Myocyte (in vitro differentiated cells): ENCODE data around the gene PNPLA2. TPM values are rescaled to one million over a fixed set of nuclear protein-coding genes. Genes with fewer than 3 reads are reported as not detected.

Experiments used
- DNase-seq: peaks from one replicate; pipeline ENCODE4 v3.0.0-alpha.2; 2012; ENCODE audit warnings: low read depth
- total RNA-seq: library from RNA; depleted of rRNA; stranded (reverse); fragments of >200 nt; gene quantifications from 2 replicates; pipeline ENCODE4 v1.2.3, GENCODE V29; 2014

Gene PNPLA2
- total RNA-seq, 1 donor from 2014 or later = 84.0 TPM

DNA sequence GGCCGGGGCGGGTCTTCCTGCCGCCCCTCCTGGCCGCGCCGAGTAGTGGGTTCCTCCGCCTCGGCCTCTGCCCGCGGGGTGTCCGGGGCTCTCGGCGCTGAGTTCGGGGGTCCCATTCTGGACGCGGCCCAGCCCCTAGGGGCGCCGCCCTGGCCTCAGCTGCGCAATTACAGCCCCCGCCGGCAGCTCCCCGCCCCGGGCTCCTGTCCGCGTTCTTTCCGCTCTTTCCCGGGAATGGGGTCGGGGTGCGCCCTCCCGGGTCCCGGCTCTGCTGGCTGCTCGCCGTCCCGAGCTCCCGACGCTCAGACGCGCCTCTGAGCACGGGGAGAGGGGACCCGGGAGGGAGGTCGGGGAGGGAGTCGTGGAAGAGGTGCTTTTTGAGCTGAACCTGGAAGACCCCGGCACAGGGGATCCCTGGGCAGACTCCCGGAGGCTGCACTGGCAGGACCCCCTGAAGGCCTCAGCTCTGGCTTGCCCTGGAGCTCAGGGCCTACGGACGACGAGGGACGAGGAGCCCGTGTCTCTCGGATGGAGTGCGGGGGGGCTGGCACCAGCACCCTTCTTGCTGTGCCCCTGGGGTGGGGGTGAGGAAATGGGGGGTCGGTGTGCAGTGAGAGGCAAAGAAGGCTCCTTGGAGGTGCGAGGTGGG lies 24.5 kb downstream of the PNPLA2 start:
- DNase-seq = no peak

GRCh38 chr11:843818-844692 lies 25.3 kb downstream of the PNPLA2 start:
- DNase-seq = peak; percentile 91

GRCh38 chr11:844693-845644 lies 26.3 kb downstream of the PNPLA2 start:
- peak; percentile 85 for DNase-seq

DNA sequence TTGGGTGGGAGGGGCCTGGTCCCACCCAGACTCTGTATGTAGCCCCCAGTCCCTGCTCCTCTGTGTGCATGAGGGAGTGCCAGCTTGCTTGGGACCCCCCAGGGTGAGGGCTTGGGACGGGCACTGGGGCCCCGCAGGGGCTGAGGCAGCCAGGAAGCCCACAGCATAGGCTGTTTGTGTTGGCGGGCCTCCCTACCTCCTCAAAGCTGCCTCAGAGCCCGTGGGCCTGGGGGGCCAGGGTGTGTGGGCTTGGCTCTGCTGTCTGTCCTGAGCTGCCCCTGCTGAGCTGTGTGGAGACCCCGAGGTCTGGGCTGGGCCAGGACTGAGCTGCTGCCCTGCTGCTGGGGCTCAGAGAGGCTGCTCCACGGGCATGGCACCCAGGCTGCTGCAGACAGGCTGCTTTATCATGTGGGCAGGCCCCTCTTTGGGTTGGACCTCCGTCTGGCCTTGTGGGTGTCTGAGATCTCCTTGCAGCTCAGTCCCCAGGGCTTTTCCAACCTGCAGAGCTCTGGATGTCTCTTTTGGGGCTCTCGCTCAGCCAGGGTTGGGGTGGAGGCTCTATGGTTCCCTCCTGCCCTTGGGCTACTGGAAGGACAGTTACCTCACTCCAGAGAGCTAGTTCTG lies 27.3 kb downstream of the PNPLA2 start:
- no peak for DNase-seq

GRCh38 chr11:846496-847098 lies 27.9 kb downstream of the PNPLA2 start:
- DNase-seq = no peak

DNA sequence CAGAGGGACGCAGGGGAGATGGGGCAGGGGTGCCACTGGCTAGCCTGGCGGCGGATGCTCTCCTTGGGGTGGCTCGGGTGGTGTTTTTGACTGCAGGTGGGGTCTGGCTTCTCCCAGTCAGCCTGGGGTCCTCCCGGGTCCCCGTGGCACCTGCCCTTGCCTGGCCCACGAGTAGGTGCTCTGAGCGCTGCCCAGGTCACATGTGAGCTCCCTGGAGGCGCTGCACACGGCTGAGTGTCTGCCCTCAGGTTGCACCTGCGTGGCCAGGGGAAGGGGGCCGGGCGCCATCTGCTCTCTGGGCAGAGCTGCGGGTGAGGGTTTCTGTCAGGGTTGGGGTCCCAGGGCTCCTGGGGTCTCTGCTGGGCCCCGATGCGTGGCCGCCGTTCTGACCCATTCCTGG lies 29.2 kb downstream of the PNPLA2 start:
- no peak for DNase-seq

GRCh38 chr11:848380-848931 lies 29.7 kb downstream of the PNPLA2 start:
- no peak for DNase-seq

DNA sequence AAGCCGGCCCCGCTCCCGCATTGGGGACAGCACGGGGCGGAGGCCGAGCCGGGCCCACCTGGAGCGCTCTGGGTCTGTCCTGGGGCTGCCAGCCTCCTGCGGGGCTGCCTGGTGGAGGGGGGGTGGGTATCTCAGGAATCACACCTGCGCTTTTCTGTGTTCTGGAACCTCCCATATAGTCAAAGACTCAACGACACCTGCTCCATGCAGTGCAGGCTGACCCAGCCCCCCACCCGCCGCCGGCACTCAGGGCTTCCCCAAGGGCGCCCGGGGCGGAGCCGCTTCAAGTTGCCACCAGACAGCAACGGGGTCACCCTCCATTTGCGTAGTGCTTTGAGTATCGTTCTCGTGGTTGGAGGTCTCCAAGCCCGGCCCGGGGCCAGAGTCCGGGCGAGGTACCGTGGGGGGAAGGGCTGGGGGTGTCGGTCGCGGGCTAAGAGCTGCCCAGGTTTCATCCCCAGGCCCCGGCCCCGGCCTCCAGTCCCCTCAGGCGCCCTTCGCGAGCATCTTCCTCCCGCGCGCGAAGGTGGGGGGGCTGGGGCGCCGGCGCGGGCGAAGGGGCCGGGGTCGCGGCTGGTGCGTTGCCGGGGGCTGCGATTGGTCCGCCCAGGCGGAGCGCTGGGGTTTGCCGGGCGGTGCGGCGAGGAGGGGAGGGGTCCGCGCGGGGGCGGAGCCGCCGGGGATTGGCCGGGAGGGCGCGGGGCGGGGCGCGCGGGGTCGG lies 30.6 kb downstream of the PNPLA2 start:
- no peak for DNase-seq

DNA sequence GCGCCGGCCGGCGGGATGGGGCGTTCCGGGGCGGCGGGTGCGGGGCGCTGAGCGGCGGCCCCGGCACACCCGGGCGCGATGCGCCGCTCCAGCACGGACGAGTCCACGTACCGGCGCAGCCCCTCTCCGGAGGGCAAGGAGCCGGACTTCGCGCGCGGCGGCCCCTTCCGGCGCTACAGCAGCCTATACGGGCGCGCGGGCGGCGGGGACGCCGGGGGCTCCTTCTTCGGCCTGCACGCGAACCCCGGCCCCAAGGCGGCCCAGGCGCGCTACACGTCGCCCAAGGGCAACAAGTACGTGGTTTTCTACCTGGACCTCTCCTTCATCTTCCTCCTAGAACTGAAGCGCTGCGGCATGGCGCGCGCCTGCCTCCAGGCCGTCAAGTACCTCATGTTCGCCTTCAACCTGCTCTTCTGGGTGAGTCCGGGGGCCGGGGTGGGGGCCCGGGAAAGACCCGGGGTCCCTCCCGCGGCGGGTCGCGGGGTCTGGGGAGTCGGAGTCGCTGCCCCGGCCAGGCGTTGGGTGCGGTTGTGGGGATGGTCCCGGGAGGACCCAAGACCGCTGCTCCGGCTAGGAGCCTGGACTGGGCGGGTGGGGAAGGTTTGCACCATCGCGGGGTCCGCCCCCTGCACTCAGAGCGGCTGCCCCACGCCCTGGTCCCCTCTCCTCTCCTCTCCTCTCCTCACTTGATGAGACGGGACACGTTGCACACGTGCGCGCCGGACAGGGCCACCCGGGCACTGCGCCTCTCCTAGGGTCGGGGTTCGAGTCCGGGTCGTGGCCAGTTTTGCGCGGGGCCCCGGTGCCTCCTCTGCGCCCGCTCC lies 31.4 kb downstream of the PNPLA2 start:
- DNase-seq = no peak

DNA sequence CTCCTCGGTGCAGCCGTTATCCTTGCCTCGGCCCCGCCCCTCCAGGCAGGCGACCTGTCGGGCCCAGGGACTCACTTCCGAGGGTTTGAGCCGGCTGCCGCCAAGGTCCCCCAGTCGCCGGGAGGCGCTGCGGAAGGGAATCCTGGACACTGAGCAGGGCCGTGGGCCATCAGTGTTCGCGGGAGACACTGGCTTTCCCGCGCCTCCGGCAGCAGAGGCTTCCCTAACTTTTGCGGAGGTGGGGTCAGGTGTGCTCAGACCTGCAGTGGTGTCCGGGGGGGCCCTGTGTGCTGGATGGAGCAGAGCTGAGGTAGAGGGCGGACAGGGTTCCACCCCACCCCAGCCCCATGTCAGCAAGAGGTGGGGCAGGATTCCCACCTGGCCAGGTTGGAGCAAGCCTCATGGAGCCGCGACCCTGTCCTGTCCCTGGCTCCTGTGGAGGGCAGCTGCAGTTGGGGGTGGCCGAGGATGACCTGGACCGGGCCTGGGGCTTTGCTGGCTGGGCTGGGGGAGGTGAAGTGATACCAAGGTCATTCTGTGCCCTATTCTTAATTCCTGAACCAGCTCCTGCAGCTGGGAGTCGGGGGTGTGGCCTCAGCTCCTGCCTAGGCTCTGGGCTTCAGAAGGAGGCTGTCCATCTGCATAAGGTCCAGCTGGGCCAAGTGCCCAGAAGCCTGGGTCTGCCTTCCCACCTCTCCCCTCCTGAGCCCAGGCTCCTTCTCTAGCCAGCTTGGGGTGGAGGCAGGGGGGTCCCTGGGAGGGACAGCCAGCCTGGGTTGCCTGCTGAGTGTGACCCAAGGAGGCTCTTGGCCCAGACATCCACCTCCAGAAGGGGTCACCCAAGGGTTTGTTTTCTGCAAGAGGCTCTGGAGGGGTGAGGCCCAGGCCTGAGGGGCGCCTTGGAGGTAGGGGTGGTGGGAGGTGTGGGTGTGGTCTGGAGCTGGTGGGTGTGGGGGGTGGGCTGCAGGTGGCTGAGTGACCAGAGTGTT lies 32.4 kb downstream of the PNPLA2 start:
- DNase-seq = no peak

GRCh38 chr11:852762-853161 lies 34.0 kb downstream of the PNPLA2 start:
- no peak for DNase-seq

GRCh38 chr11:853682-854448 lies 35.2 kb downstream of the PNPLA2 start:
- no peak for DNase-seq

DNA sequence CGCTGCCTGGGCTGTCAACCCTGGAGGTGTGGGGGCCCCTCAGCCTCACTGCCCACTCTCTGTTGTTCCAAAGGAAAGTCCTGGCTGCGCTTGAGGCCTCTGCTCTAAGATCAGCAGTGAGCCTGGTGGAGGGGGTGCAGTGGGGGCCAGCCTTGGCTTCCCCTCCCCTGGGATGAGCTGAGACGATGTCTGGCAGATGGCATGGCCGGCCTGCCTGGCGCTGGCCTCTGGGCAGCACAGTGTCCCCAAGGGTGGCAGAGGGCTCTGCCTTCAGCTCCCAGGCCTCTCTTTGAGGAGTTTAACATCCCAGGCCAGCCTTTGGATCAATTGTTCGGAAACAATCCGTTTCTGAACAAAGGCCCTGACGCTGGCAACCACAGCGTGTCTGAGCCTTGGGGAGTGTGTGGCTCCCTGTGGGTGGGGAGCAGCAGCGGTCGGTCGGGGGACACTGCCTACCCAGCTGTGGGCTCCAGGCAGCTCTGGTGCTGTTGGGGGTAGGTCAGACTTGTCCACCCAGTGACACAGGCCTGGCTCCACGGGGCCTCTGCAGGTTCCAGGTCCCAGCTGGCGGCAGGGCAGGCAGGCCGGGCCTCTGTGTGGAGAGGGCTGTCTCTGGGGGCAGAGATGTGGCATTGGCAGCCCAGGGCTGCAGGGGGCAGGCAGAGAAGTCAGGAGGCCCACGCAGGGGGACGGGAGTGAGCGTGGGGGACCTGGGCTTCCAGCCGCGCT lies 36.1 kb downstream of the PNPLA2 start:
- DNase-seq = no peak

GRCh38 chr11:855330-855674 lies 36.6 kb downstream of the PNPLA2 start:
- no peak for DNase-seq

DNA sequence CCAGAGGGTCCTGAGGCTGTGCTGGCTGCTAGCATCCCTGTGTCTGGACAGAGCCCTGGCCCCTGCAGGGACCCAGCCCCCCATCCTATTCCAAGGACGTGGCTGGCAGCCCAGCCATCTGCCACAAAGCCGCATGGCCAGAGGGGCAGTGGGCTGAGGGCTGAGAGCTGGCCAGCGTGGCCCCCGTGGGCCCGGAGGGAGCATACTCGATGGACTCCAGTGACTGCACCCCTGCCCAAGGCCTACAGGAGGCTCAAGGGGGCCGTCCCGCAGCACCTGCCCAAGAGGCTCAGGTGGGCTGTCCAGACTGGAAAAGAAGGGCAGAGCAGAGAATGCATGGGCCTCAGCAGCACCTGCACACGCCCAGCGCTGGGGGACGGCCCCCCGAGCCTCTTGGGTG lies 37.1 kb downstream of the PNPLA2 start:
- DNase-seq = no peak

DNA sequence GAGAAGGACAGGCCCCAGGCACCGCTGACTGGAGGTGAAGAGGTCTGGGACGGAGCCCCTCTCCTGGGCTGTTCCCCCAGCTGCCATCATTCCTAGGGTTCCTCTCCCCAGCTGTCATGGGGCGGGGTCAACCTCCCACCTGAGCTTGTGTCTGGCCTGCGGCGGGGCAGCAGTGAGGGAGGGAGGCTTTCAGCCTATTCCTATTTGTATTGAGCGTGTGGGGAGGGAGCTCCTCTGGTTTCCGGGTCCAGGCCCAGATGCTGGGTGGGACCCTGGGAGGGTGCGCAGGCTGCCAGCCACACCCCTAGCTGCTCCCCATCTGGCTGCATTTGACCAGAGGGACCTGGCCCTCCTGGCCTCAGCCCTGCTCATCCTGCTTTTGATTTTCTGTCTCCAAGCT lies 37.7 kb downstream of the PNPLA2 start:
- no peak for DNase-seq
